CD4-positive, alpha-beta T cell (primary cell): ENCODE results near the gene LARGE1. TPM values are rescaled to one million over a fixed set of nuclear protein-coding genes. Genes with fewer than 3 reads are reported as not detected.

Experiments
- ATAC-seq: fragments of 200-7000 bp; cut with Tn5 transposase; one replicate; pipeline ENCODE4 v1.10.0; 2022; ENCODE audit warnings: mild to moderate bottlenecking; ENCODE audit not compliant: poor library complexity
- CTCF ChIA-PET: fragments of 350-600 bp; sonication (Branson Sonifier 250); formaldehyde crosslinking; loops from one replicate; lab custom pipeline; 2021; ENCODE audit warnings: antibody characterized with exemption, inconsistent platforms; lab: Charles Lee
- POLR2A ChIA-PET: fragments of 350-600 bp; sonication (Branson Sonifier 250); formaldehyde crosslinking; loops from one replicate; lab custom pipeline; 2021; ENCODE audit warnings: antibody characterized with exemption, inconsistent platforms; lab: Charles Lee
- DNase-seq, 14 experiments: peaks; one replicate each; pipeline ENCODE4 v3.0.0-alpha.2; 2013 to 2020; ENCODE audit warnings: mixed read lengths in 2 of 14
- H3K27ac ChIP-seq, 2 donors: one replicate each; pipeline versions ENCODE4 v1.5.1 to v1.7.0; 2013; ENCODE audit warnings: low read length in 2 of 2, low read depth in 1 of 2, mild to moderate bottlenecking in 1 of 2
- H3K27me3 ChIP-seq, 2 experiments: 1 replicate in 1 of 2; 2 replicates in 1 of 2; pipeline versions ENCODE4 v1.6.1 to v1.7.0; 2013; ENCODE audit warnings: low read length in 2 of 2, control low read depth in 1 of 2, mild to moderate bottlenecking in 1 of 2, moderate library complexity in 1 of 2; ENCODE audit not compliant: insufficient read depth in 2 of 2, control insufficient read depth in 1 of 2
- H3K36me3 ChIP-seq: one replicate; pipeline ENCODE4 v1.6.1; 2013; ENCODE audit warnings: low read length, control low read depth; ENCODE audit not compliant: insufficient read depth
- H3K4me1 ChIP-seq: one replicate; pipeline ENCODE4 v1.6.1; 2013; ENCODE audit warnings: low read length, control low read depth; ENCODE audit not compliant: insufficient read depth
- H3K4me3 ChIP-seq: one replicate; pipeline ENCODE4 v1.5.1; 2013; ENCODE audit warnings: mild to moderate bottlenecking, low read length, moderate library complexity
- H3K9me3 ChIP-seq, 2 experiments: 1 replicate in 1 of 2; 2 replicates in 1 of 2; pipeline versions ENCODE4 v1.6.1 to v1.7.0; 2013; ENCODE audit warnings: low read length in 2 of 2, mild to moderate bottlenecking in 2 of 2, control low read depth in 1 of 2, moderate library complexity in 1 of 2; ENCODE audit not compliant: control insufficient read depth in 1 of 2, insufficient read depth in 1 of 2
- H3K27ac Mint-ChIP-seq: one replicate; pipeline ENCODE4 v1.8.0; 2020; ENCODE audit warnings: mixed read lengths
- H3K27me3 Mint-ChIP-seq: one replicate; pipeline ENCODE4 v1.8.0; 2021; ENCODE audit warnings: mixed read lengths
- H3K36me3 Mint-ChIP-seq: one replicate; pipeline ENCODE4 v1.8.0; 2021; ENCODE audit warnings: low read depth, mixed read lengths
- H3K4me1 Mint-ChIP-seq: one replicate; pipeline ENCODE4 v1.8.0; 2021; ENCODE audit warnings: low read depth, mixed read lengths
- H3K4me3 Mint-ChIP-seq: one replicate; pipeline ENCODE4 v1.8.0; 2020; ENCODE audit warnings: mild to moderate bottlenecking, mixed read lengths
- H3K9me3 Mint-ChIP-seq: one replicate; pipeline ENCODE4 v1.8.0; 2020; ENCODE audit warnings: mixed read lengths
- CTCF ChIP-seq: fragments of 200-600 bp; IDR thresholded peaks from one replicate; pipeline ENCODE4 v1.8.0; 2022; ENCODE audit warnings: antibody characterized with exemption, mild to moderate bottlenecking
- intact Hi-C, 2 experiments: fragments of 100-400 bp; cut with DNase I in 1 of 2; cut with micrococcal nuclease in 1 of 2; formaldehyde crosslinking; loops; one replicate each; pipeline versions ENCODE4 v1.15.1 to v1.9.0; 2023 to 2025; cut with DNase I, micrococcal nuclease
- total RNA-seq, 174 experiments: library from RNA in 2 of 174; stranded (reverse) in 2 of 174; gene quantifications; one replicate each; pipeline ENCODE4 v1.2.3 and lab custom pipeline; 2021 to 2026

LARGE1 gene
- total RNA-seq, 2 experiments from 2014 or later: 0.14 to 0.70 TPM

DNA sequence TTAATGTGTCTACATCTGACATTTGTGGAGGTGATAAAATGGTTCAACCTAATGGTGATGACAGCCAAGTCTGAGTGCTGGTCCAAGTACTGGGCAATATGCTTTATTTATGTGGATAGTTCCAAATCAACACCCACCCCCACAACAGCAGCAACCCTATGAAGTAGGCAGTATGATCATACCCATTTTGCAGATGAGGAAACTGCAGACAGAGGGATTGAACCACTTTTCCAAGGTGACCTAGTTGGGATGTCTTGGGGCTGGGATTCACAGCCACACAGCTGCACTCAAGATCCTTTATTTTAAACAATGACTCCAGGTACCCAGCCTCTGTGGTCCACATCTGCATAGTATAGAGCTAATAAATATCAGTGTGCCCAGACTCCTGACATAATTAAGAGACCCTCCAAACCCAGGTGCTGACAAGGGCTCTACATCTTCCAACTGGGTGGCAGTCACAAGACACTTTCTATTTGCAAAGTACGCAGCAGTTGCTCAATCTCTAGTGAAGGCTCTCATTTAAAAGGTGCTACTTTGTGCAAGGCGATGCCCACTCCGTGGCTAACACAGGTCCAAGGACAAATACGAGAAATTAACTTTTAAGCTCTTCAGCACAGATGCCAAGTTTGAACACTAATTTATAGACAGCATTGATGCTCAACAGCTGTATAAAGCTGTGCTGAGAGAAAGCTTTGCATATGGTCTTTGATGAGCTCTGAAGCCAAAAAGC lies 426.6 kb downstream of the LARGE1 start:
- Histone ChIP-seq H3K9me3 (no peaks in the 10 kb centered on the region), H3K36me3 (no peaks in the 10 kb centered on the region), H3K27me3 (no peaks in the 10 kb centered on the region), H3K4me1 (no peaks in the 10 kb centered on the region), H3K4me3 (no peak overlapping the region), H3K27ac (no peak overlapping the region)
- no peaks in the 10 kb centered on the region for H3K36me3 Mint-ChIP-seq
- intact Hi-C loops: no loop called here
- ATAC-seq (no peak), DNase-seq (no peak)
- no peaks in the 10 kb centered on the region for H3K27me3 Mint-ChIP-seq
- CTCF ChIA-PET: no interaction called here
- H3K4me1 Mint-ChIP-seq: peaks cover 8% of the 10 kb centered on the region
- H3K27ac Mint-ChIP-seq: no peak overlapping the region
- no peak overlapping the region for H3K4me3 Mint-ChIP-seq
- TF ChIP-seq CTCF: no peak
- H3K9me3 Mint-ChIP-seq: peaks cover 3% of the 10 kb centered on the region
- POLR2A ChIA-PET: no interaction called here

DNA sequence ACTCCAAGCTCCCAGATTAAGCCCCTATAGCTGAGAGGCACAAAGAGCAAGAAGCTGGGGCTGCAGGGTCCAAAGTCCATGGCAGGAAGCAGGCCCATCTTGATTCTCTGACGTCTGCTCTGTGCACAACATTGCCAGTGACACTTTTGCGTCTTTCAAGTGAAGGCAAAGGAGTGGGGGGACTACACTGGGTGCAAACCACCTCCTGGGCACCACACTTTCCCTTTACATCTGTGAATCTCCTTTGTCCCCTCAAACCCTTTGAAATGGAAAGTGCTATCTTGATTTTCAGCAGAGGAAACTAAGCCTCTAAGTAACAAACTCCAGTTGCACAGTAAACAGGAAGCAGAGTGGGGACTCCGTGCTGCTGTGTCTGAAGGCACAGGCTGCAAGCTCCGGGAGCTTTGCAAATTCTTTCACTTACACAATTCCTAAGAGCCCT lies 428.0 kb downstream of the LARGE1 start:
- ChIA-PET POLR2A (interaction anchor here (0.6 kb wide), 1 partner anchor 21 kb away, joined by 3 read pairs; no protein-coding TSS in a partner anchor), CTCF (interaction anchor here (0.7 kb wide), 1 partner anchor 290 kb away, joined by 4 read pairs; no protein-coding TSS in a partner anchor)

DNA sequence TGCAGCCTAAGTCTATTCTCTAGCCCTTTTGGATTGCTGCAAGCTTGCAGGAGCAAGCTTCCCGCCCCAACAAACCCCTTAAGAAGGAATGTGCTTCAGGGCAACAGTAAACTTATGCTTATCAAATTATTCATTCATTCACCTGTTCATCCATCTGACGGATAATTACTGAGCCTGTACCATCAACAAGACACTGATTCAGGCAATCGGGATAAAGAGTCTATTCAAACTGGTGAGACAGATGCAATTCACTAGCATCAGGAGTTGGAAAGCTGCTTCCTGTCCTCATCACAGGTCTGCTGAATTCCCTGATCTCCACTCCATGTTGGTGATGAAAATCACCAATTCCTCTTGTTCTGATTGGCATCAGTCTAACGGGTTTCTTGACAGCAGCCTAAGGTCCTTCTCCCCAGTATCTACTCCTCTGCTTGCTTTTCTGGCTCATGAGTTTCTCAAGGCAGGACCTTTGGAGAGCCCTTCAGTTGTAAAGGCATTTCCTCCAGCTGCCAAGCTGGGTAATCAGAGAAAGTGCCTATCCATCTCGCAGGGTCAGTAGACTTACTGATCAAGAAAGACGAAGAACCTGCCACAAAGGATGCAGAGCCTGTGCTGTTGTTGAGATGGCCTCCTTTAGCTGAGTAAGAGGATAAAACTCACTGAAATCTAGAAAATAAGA lies 433.1 kb downstream of the LARGE1 start:
- Histone ChIP-seq H3K27ac (no peak overlapping the region), H3K27me3 (no peaks in the 10 kb centered on the region), H3K4me3 (no peak overlapping the region), H3K36me3 (no peaks in the 10 kb centered on the region), H3K4me1 (no peaks in the 10 kb centered on the region), H3K9me3 (peaks cover 0 to 4% of the 10 kb centered on the region in 2 experiments)
- Mint-ChIP-seq H3K4me1 (peaks cover 1% of the 10 kb centered on the region), H3K27me3 (no peaks in the 10 kb centered on the region), H3K27ac (no peak overlapping the region), H3K36me3 (no peaks in the 10 kb centered on the region), H3K9me3 (peaks cover 3% of the 10 kb centered on the region), H3K4me3 (no peak overlapping the region)
- CTCF ChIA-PET: no interaction called here
- DNase-seq (no peak), ATAC-seq (no peak)
- no peak for TF ChIP-seq CTCF
- intact Hi-C loops: no loop called here
- POLR2A ChIA-PET: no interaction called here

More for the DNA sequence above, 428.0 kb downstream of the LARGE1 start:
- Histone ChIP-seq H3K9me3 (no peaks in the 10 kb centered on the region), H3K36me3 (no peaks in the 10 kb centered on the region), H3K27me3 (no peaks in the 10 kb centered on the region), H3K27ac (no peak overlapping the region), H3K4me1 (no peaks in the 10 kb centered on the region), H3K4me3 (no peak overlapping the region)
- Mint-ChIP-seq H3K27ac (peak overlapping the region; percentile 31), H3K9me3 (peaks cover 3% of the 10 kb centered on the region), H3K27me3 (no peaks in the 10 kb centered on the region), H3K4me3 (no peak overlapping the region), H3K4me1 (peaks cover 8% of the 10 kb centered on the region), H3K36me3 (no peaks in the 10 kb centered on the region)
- DNase-seq (peak in 2 of 14 experiments; percentile 2 to 34), ATAC-seq (no peak)
- intact Hi-C loops: no loop called here
- no peak for TF ChIP-seq CTCF
